Measurements from ENCODE around the gene FBXL13.
"Not testable (repeated sequence)": the region's sequence is repeated elsewhere in the genome, so short reads cannot be mapped to it uniquely, and the experiment has no call there.

The FBXL13 gene

DNA sequence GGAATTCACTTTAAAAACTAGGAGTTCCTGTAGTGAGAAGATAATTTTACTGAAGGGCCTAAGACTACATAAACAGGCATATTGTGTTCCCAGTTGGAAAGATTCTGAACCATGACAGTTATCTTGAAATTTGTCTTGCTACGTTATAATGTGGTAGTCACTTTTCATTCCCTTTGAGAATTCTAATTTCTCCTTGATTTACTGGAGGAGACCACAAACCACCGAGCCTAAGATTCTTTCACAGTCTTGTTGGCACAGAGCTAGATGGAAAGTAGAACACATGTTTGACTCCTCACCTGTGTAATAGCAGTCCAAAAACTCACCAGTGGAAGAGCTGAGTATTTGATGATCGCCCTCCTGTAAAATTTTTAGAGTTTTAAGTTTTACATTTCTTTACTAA lies 5.2 kb upstream of the FBXL13 start:
- DNase-seq (ENCODE audit: low read depth): no peak

DNA sequence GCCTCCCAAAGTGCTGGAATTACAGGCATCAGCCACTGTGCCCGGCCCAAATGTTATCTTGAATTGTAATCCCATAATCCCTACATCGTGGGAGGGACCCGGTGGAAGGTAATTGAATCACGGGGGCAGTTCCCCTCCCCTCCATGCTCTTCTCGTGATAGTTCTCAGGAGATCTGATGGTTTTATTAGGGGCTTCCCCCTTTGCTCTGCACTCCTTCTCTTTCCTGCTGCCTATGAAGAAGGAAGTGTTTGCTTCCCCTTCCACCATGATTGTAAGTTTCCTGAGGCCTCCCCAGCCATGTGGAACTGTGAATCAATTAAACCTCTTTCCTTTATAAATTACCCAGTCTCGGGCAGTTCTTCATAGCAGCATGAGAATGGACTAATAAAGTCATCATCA lies 3.6 kb upstream of the FBXL13 start:
- not testable (repeated sequence) for DNase-seq (ENCODE audit: low read depth)

DNA sequence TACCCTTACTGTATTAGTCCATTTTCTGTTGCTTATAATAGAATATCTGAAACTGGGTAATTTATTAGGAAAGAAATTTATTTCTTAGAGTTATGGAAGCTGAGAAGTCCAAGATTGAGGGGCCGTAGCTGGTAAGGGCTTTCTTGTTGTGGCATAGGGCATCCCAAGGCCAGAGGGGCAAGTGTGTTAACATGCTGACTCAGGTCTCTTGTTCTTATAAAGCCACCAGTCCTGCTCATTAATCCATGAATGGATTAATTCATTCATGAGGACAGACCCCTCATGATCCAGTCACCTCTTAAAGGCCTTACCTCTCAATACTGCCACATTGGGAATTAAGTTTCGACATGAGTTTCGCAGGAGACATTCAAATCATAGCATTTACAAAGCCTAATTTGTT lies 2.7 kb upstream of the FBXL13 start:
- DNase-seq (ENCODE audit: low read depth): no peak

DNA sequence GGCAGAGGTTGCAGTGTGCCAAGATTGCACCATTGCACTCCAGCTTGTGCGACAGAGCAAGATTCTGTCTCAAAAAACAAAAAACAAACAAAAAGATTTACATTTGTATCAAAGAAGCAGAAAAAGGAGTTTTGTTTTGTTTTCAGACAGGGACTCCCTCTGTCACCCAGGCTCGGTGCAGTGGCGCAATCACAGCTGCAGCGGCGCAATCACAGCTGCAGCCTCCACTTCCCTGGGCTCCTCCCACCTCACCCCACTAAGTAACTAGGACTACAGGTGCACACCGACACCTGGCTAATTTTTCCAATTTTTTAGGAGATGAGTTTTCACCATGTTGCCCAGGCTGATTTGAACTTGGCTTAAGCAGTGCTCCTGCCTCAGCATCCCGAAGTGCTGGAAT lies 2.2 kb upstream of the FBXL13 start:
- no peak for DNase-seq (ENCODE audit: low read depth)

DNA sequence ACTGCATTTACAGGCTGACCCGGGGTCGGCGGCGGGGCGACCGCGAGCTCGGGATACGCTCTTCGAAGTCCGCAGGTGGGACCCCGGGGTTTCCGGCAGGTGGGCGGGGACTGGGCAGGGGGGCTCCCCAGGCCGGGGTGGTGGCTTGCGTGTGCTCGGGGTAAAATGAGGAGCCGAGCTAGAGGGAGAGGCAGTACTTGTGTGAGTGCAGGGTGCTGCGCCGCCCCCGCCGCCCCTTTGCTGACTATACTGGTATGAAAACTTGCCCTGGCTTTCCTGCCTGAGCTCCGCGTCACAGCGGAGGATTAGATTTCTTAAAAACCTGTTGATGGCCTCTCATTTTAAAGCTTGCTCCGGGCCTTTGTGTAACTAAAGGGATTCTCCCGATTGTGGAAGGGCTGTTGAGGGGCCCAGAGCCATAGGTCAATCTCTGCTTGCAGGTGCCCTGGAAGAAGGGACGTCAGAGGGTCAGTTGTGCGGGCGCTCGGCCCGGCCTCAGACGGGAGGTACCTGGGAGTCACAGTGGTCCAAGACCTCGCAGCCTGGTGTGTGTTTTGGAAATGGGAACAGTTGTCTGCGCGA lies 832 bp upstream of the FBXL13 start:
- no peak for DNase-seq (ENCODE audit: low read depth)

DNA sequence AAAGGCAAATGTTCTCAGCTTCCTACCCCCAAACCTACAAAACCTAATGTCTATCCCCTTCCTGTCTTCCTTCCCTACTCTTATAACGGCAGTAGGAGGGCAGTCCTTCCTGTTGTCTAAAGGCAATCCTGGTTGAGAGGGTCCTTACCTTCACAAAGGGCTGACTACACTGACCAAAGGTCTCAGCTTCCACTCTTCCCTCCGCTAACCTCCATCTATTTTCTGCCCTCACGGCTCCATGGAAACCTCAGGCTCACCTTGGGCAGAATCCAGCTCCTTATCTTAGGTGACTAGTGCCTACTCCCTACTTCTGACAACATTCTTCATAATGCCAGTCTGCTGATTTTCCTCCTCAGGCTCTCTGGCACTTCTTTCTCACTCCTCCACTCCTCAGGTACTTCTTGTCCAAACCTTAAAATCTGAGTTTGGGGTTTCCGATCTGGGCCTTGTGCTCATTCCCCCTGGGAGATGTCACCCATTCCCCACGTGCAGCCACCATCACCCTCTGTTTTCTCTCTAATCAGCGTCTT lies 542 bp downstream of the FBXL13 start:
- no peak for DNase-seq (ENCODE audit: low read depth)

DNA sequence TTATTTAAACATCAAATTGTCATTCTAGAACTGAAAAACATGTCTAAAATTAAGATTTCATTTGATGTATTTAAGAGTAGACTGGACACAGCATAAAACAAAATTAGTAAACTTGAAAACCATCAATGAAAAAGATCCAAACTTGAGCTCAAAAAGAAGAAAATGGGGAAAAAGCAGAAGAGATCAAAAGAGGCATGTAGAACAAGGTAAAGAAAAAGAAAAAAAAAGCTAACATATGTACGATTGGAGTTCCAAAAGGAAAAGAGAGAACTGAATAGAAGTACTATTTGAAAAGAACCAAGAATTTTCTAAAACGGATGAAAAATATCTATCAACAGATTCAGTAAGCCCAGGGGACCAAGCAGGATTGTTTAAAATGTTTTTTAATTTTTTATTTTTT lies 3.6 kb downstream of the FBXL13 start:
- no peak for DNase-seq (ENCODE audit: low read depth)

DNA sequence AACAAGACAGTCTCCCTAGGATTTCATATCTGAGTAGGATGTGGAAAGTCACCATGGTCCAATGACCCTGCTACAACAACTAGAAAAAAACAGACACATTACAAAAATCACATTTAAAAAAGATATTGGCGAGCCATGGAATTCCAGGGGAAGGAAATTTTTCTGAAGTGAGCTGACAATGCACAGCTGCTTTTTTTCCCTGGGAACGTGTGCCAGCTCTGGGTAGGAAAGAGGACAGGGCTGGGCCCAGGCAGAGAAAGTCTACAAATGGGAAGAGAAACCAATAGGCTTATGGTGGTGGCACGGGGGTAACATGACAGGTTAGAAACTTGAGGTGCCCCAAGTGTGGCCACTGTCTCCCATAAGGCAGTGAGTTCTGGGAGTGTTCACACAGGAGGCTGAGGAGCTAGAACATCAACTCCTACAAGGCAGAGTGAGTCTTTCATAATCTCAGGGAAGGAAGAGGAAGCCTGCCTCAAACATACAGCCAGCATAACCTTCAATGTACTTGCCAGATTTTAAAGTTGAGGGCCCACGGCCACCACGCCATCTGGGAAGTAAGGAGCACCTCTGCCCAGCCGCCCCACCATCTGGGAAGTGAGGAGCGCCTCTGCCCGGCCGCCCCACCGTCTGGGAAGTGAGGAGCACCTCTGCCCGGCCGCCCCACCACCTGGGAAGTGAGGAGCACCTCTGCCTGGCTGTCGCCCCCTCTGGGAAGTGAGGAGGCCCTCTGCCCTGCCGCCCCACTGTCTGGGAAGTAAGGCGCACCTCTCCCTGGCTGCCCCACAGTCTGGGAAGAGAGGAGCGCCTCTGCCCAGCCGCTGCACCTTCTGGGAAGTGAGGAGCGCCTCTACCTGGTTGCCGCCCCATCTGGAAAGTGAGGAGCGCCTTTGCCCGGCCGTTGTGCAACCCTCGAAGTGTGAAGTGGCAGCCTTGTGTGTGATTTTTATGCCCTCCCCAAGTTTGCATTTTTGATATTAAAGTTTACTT lies 5.9 kb downstream of the FBXL13 start:
- no peak for DNase-seq (ENCODE audit: low read depth)

DNA sequence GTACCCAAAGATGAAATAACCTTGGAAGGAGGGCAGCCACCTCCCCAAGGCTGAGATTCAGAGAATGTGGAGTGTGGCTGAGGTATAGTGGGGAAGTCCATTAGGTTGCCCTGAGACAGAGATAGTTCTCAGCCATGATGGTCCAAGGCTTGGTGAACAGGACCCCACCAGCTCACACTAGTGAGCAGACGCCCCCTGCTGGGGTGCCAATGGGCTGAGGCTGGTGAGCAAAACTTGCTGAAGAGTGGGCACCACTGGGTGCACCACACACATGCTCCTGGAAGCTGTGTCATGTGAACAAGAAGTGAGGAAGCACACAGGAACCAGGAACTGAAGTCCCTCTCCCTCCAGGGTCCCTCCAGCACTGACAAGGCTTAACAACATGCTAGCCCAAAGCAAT lies 8.9 kb downstream of the FBXL13 start:
- no peak for DNase-seq (ENCODE audit: low read depth)

DNA sequence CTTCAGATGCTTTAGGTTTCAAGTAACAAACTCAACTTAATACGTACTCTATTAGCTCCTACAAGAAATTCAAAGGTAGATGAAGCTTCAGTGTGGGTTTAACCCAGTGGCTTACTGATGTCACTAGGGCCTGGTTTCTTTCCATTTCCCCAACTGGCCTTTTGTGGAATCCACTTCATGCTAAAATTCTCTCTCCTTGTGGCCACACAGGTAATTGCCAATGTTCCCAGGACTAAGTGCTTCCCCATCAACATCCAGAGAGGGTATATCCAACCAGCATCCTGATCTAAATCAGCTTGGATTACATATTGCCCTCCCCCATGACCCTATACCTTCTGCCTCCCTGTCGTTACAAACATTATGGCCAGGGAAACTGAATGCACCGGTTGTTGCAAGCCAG lies 10.7 kb downstream of the FBXL13 start:
- no peak for DNase-seq (ENCODE audit: low read depth)

DNA sequence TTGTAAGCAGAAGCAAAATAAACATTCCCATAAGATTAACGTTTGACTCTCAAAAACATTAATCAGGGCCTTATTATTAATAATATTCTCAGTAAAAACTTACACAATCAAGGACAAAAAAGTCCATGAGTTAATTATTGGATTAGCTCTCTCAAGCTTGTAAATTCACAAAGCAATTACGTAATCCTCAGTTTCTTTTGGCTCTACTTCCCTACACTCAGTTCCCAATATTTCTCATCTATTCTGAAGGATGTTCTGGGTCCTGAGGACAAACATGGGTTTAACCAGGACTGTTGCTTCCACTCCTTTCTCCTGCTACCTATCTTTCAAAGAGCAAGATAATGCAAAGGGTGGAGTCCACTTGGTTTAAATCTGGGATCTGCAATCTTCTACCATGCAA lies 15.1 kb downstream of the FBXL13 start:
- DNase-seq (ENCODE audit: low read depth): no peak

DNA sequence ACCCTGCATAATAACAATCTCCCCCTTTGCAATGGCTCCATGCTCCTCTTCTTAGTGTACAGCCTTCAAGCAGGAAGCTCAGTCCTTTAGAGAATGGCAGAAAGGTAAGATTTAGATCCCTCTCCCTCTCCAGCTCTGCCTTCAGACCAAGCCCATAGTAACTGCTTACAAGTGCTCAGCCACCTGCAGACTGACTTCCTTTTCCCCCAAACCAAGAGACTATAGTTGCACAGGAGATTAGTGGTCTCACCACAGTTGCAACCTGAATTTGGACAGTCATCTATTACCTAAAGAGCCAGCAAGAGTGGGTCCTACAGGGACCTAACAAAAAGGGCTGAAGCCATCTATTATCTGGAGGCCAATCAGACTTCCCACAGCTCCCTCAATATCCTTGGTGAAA lies 16.5 kb downstream of the FBXL13 start:
- DNase-seq (ENCODE audit: low read depth): no peak

DNA sequence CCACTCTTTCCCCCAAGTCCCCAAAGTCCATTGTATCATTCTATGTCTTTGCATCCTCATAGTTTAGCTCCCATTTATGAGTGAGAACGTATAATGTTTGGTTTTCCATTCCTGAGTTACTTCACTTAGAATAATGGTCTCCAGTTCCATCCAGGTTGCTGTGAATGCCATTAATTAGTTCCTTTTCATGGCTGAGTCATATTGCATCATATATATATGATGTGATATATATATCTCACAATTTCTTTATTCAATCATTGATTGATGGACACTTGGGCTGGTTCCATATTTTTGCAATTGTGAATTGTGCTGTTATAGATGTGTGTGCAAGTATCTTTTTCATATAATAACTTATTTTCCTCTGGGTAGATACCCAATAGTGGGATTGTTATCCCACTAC lies 18.6 kb downstream of the FBXL13 start:
- not testable (repeated sequence) for DNase-seq (ENCODE audit: low read depth)

DNA sequence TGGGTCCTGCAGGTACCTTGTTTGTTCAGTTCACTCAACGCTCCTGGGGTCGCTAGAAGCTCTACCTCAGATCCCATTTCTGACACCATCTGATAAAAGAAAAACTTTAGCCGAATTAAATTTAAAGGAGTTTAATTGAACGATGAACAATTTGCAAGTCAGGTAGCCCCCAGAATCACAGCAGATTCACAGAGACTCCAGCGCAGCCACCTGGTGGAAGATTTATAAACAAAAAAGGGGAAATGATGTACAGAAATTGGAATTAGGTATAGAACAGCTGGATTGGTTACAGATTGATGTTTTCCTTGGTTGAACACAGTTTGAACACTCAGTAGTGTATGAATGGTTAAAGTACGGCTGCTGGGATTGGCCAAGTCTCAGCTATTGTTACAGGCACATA lies 23.1 kb downstream of the FBXL13 start:
- DNase-seq (ENCODE audit: low read depth): no peak

DNA sequence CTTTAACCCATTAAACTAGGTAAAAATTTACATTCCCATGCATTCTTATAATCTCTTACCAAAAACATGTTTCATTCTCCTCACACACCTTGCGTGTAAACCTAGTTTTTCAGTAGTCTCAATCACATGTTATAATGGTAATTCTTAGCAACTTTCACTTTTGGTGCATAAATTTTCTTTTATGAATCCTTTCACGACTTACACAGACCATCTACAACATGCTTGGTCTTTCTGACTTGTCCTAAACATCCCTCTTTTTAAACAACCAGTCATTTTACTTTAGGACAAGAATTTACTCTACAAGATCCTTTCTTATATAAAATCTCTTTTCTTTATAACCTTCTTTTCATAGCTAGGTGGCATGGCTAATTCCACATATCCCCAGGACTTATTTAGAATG lies 25.8 kb downstream of the FBXL13 start:
- no peak for DNase-seq (ENCODE audit: low read depth)

DNA sequence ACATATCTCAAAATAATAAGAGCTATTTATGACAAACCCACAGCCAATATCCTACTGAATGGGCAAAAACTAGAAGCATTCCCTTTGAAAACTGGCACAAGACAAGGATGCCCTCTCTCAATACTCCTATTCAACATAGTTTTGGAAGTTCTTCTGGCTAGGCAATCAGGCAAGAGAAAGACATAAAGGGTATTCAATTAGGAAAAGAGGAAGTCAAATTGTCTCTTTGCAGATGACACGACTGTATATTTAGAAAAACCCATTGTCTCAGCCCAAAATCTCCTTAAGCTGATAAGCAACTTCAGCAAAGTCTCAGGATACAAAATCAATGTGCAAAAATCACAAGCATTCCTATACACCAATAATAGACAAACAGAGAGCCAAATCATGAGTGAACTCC lies 32.8 kb downstream of the FBXL13 start:
- not testable (repeated sequence) for DNase-seq (ENCODE audit: low read depth)

DNA sequence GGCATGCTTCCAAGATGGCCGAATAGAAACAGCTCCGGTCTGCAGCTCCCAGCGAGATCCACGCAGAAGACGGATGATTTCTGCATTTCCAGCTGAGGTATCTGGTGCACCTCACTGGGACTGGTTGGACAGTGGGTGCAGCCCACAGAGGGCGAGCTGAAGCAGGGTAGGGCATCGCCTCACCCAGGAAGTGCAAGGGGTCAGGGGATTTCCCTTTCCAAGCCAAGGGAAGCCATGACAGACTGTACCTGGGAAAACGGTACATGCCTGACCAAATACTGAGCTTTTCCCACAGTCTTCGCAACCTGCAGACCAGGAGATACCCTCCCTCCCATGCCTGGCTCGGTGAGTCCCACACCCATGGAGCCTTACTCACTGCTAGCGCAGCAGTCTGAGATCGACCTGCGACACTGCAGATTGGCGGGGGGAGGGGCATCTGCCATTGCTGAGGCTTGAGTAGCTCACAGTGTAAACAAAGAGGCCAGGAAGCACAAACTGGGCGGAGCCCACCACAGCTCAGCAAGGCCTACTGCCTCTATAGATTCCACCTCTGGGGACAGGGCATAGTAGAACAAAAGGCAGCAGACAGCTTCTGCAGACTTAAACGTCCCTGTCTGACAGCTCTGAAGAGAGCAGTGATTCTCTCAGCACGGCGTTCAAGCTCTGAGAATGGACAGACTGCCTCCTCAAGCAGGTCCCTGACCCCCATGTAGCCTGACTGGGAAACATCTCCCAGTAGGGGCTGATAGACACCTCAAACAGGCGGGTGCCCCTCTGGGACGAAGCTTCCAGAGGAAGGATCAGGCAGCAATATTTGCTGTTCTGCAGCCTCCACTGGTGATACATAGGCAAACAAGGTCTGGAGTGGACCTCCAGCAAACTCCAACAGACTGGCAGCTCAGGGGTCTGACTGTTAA lies 36.5 kb downstream of the FBXL13 start:
- DNase-seq (ENCODE audit: low read depth): not testable (repeated sequence)

DNA sequence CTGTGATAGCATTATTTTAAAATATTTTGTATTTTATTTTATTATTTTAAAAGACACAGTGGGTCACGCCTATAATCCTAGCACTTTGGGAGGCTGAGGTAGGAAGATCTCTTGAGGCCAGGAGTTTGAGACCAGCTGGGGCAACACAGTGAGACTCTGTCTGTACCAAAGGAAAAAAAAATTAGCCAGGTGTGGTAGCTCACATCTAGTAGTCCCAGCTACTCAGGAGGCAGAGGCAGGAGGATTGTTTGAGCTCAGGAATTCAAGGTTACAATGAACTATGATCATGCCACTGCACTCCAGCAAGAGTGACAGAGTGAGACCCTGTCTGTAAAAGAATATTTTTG lies 37.1 kb downstream of the FBXL13 start:
- no peak for DNase-seq (ENCODE audit: low read depth)

DNA sequence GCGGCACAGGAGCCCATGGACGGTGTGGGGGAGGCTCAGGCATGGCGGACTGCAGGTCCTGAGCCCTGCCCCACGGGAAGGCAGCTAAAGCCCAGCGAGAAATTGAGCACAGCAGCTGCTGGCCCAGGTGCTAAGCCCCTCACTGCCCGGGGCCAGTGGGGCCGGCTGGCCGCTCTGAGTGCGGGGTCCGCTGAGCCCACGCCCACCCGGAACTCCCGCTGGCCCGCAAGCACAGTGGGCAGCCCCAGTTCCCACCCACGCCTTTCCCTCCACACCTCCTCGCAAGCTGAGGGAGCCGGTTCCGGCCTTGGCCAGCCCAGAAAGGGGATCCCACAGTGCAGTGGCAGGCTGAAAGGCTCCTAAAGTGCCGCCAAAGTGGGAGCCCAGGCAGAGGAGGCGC lies 40.3 kb downstream of the FBXL13 start:
- not testable (repeated sequence) for DNase-seq (ENCODE audit: low read depth)

DNA sequence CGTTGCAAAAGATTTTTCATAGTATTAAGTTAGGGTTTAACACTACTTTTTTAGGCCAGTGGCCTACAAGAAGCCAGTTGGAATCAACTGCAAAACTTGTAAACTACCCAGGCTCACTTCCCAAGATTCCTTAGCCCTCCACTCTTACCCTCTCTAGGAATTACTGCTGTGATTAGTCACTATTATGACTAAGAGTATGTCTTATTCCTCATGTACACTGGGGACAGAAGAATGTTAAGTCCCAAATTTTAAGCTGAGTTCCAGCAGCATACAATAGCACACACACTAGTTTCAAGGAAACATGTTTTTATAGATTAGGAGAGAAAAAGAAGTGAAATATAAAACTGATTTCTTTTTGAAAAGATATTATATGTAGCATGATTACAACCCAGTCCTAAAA lies 42.8 kb downstream of the FBXL13 start:
- peak; percentile 3 for DNase-seq (ENCODE audit: low read depth)

DNA sequence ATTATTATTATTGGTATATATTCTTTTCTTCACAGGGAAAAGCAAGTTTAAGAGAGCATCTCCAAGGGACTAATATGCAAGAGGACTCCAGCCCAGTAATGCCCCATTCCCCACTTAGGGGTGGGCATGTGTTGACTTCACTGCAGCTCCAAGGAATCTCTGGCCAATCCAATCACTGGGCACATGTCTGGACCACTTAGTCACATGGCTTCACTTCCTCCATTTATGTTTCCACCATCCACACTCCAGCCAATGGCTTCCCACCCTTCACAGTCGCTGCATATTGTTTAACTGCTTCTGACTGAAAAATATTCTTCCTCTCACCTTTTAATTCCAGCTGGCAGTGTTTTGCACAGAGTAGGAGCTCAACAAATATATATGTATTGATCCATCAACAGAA lies 43.6 kb downstream of the FBXL13 start:
- no peak for DNase-seq (ENCODE audit: low read depth)

DNA sequence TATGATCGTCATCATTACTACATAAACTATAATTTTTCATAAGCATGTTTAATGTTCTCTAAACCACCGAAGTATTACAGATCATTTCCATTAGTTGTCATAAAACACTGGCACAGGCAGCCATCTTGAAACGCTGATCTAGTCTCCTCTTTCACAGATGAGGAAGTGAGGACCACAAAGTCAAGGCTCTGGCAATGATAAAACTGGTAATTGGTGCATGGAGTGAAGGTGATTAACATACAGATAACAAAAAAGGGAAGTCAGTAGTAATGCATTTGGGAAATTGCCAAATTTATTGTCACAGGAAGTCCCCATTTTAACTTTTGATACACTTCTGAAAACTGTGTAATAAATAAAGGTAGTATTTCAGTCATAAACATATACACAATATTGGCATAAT lies 49.3 kb downstream of the FBXL13 start:
- no peak for DNase-seq (ENCODE audit: low read depth)

Data from stromal cell of bone marrow (primary cell).